Measurements from ENCODE around the gene RAB17.
"Not testable (repeated sequence)": the region's sequence is repeated elsewhere in the genome, so short reads cannot be mapped to it uniquely, and the experiment has no call there.

The RAB17 gene

DNA sequence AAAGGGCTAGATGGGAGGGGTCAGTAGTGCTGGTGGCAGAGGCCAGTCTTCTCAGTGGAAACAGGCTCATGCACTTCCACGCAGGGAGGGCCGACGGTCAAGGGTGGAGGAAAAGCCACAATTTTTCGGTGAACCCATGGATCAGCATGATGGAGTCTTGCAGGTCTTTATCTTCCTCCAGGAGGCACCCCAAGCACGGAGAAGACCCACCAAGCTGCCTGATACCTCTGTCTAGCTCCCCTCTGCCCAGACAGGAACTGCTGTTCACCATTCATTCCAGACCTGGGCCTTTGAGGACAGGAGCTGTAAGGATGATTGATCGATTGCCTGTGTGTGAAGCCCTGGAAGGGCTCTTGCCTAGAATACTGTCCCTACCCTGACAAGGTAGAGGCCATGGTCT is 34.0 kb upstream of the RAB17 start:
- DNase-seq (ENCODE audit: low read depth, low spot score): no peak

DNA sequence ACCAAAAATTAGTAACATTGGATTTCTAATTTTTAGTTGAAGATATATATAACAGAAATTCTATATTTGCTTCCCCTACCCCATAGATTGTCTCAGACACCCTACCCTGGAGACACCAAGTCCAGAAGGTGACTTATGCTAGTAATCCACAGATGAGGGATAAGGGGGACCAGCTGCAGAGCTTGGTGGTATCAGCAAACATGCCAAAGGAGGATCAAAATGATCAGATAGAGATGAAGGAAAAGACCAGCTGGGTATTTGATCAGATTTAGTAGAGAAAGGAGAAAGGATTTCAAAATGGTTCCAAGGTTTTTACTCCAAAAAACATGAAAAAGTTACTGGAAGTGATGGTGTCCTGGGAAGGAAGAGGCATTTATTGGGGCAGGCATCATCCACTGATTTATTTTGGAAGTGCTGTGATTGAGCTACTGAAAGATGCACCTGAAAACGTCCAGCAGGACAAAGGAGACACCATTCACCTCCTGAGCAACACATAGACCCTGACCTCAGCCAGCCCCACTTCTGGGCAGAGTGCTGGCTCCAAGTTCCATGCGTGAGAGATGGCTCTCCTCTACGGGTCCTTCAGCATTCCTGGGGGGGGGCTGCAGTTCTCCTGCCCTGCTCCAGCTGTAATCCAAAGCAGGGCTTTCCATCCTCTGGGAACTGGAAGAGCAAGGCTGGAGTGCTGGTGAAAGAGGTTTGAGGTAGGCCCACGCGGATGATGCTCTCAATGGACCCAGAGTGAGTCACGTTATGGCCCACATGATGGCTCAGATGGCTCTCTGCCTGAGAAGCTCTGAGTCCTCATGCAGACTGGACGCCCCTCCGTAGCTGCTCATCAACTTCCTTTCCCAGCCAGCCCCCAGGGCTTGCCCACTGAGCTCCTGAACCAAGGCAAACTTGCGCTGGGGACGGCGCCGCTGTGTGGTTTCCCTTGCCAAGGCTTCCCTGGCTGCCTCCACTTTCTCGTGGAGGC is 33.2 kb upstream of the RAB17 start:
- DNase-seq (ENCODE audit: low read depth, low spot score): no peak

DNA sequence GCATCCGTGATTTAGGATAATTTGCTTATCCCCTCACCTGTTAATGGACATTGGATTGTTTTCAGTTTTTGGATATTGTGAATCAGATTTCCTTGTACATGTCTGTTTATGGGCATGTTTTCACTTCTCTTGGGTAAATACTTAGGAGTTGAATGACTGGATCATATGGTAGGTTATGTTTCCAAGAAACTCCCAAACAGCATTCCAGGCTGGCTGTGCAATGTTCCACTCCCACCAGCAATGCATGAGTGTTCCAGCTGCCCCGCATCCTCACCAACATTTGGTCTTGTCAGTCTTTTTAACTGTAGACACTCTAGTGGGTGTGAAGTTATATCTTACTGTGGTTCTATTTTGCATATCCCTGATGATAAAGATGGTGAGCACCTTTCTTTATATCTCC is 27.9 kb upstream of the RAB17 start:
- DNase-seq (ENCODE audit: low read depth, low spot score): no peak

DNA sequence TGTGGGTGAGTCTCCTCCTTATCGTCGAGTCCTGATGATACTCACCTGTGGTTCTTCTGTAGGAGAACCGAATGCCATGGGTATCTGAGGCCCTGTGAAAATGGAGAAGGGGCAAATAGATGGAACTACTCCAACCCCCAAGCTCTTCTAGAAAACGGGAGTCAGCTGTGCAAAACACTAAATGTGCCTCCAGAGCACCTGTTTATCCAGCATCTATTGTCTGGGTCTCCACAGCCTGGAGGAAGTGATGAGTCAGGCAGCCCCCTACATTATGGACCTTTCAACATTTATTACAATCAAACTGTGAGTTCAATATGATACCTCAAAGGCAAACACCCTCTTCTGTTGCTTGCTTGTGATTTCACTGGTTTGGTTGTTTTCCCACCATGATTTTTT is 27.1 kb upstream of the RAB17 start:
- no peak for DNase-seq (ENCODE audit: low read depth, low spot score)

DNA sequence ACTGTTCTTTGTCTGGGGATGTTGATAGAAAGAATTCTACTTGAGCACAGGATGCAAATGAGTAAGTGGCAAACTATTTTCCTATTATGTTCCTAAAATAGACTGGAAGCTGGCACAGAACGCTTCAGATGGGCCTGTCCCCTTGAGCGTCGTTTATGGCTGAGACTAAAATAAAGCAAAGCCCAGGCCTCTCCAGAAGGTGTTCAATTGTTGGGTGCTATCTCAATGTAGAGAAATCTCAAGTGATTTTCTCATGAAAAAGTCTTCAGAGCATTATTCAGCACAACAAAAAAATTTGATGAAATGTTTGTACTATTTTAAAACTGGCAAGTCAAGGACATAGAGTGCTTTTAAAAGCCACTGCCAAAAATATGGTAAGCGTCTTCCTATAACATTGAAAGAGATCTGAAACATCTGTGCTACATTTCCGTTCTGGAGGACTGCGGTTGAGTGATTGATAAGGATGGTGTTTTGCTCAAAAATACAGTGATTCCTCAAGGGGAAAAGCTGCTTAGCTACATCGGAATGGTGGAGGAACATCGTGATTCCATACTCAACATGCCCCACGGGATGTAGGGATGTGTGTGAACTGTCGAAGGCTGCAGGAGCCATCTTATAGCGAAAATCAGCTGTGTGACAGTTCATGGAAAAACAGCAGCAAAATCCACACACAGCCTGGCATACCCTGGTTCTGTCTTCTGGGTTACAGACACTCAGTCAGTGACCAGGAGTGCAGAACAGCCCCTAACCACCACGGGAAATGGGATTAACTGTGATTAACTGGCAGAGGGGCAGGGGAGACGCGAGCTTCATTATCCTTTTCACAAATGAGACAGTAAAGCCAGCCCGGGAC is 26.4 kb upstream of the RAB17 start:
- no peak for DNase-seq (ENCODE audit: low read depth, low spot score)

DNA sequence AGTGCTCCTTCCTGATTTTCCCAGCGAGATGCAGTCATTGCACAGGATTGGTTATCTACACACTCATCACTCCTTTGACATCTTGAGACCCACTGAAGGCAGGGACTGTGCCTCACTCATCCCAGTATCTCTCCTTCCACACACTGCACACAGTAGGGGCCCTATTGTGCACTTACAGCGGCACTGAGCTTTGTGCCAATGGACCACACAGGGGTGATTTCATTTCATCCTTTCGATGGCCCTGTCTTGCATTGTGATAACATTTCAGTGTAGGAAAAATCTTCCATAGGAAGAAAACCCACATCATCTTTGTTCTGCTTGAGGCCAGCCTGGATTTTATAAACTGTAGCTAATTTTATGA is 25.8 kb upstream of the RAB17 start:
- no peak for DNase-seq (ENCODE audit: low read depth, low spot score)

DNA sequence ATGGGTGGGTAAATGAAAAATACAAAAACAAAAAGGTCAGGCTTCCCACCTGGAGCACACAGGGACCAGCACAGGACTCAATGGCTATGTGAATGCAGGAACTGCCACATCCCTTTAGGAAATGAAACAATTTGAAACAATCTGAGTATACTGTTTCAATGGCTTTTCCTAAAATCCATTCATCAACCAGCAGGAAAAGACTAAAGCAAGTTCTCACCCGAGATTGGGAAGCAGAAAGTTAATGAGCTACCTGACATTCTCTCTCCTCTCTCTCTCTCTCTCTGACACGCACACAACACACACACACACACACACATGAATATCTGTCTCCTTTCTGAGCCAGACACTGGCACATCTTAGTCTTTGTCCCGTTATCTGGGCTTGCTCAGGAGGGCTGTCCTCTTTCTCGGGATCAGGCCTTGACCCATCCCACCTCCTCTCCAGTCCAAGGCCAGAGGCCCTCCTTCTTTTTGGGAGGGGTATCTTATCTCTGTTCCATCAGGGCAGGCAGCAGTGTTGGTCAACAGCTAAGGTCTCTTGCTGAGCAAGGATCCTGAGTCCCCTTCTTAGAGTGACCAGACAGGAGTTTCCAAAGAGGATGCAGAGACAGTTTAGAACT is 25.2 kb upstream of the RAB17 start:
- no peak for DNase-seq (ENCODE audit: low read depth, low spot score)

DNA sequence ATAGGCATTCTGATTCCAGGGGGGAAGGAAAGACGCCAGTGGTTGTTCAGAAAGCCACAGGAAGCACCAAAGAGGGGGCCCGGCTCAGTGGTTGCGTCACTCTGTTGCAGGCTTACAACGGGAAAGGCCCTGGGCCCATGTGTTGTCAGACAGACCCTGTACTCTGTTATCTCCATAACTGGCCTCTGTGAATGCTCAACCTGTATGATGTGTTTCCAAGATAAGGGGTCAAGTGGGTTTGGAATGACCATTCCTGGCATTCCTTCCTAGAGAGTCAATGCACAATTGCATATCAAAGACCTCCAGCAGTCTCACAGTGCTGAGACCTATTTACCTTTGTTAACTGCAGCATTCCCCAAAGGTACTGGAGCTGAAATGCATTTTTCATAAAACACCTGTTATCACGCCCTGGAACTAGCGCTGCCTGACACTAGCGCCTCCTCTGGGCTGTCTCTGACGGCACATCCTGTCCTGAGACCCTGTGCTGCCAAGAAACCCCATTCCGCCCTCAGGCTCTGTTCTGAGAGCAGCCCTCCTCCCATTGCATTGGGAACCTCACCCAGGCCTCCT is 23.7 kb upstream of the RAB17 start:
- DNase-seq (ENCODE audit: low read depth, low spot score): no peak

DNA sequence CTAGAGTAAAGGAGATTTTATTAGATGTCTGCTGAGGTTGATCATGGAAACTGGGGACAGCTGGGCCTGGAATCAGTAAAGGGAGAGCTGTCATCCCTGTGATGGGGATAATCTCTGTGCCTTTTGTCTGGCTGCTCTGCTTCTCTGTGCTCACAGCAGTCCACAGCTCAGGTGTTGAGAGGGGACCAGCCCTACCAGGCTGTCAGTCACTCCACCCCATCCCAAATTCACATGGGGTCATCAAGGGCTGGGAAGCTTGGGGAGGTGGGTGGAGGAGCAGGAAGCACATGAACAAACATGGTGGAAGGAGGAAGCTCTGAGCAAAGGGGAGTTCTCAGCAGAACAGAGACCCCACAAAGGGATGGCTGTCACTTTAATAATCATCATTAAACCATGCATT is 23.1 kb upstream of the RAB17 start:
- DNase-seq (ENCODE audit: low read depth, low spot score): no peak

DNA sequence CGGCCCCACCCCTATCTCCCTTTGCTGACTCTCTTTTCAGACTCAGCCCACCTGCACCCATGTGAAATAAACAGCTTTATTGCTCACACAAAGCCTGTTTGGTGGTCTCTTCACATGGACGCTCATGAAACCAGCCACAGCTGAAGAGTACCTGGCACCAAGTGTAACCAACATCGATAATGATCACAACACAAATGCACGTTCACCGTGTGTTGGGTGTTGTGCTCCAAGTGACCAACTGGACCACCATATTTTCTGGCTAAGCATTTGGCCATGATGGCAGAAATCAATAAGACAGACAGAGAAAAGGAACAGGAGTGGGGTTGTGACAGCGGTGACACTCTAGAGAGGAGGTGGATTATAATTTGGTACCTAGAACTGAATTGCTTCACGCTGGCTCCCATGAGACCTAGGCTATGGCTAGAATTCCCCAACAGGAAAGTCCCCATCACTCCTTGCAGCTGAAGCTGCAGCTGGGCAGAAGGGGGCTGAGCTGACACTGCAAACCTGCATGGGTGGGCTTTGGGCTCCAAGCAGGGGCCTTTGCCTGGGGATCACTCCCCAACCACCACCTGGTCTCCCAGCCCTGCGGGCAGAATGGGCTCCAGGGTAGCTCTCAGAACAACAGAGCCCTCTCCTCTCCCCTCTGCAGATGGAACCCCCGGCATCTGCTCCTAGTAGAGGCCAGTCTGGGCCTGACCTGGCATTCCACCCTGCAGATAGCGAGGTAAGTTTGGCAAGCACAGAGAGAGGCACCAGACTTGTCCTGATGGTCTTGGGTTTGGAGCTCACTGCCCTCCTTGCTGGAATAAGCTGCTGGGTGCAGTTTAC is 22.2 kb upstream of the RAB17 start:
- DNase-seq (ENCODE audit: low read depth, low spot score): no peak

DNA sequence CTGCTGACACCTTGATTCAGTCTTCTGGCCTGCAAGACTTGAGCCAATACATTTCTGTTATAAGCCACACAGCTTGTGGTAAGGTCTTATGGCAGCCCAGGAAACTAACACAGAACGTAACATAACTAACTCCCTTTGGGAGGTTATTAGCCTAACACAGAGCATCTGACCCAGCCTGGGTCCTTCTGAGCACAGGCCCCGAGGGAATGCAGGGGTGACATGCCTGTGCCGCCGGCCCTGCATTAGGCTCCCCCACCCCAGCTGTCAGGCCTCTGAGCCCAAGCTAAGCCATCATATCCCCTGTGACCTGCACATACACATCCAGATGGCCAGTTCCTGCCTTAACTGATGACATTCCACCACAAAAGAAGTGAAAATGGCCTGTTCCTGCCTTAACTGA is 16.0 kb upstream of the RAB17 start:
- DNase-seq (ENCODE audit: low read depth, low spot score): not testable (repeated sequence)

DNA sequence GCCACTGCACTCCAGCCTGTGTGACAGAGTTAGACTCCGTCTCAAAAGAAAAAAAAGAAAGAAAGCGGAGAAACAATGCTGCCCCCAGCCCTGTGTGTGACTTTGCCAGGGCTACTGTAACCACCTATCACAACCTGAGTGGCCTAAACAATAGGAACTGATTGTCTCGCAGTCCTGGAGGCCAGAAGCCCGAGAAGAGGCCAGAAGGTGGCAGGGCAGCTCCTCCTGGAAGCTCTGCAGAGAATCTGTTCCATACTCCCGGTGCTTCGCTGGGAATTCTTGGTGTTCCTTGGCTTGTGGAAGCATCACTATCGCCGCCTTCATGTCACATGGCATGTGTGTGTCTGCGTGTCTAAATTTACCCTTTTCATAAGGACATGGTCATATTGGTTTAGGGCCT is 14.4 kb upstream of the RAB17 start:
- DNase-seq (ENCODE audit: low read depth, low spot score): no peak

DNA sequence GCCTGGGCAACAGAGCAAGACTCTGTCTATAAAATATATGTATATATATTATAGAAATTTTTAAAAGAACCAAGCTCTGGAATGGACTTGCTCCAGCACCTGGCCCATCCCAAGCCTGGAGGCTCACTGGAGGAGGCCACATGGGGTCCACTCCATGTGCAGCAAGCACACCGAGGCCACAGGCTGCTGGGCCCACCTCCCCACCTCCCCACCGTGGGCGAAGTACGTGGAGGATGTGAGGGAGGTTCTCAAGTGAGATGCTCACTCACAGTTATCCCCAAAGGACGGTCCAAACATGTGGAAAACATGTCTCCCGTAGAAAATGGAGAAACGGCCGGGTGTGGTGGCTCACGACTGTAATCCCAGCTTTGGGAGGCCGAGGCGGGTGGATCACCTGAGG is 13.9 kb upstream of the RAB17 start:
- no peak for DNase-seq (ENCODE audit: low read depth, low spot score)

DNA sequence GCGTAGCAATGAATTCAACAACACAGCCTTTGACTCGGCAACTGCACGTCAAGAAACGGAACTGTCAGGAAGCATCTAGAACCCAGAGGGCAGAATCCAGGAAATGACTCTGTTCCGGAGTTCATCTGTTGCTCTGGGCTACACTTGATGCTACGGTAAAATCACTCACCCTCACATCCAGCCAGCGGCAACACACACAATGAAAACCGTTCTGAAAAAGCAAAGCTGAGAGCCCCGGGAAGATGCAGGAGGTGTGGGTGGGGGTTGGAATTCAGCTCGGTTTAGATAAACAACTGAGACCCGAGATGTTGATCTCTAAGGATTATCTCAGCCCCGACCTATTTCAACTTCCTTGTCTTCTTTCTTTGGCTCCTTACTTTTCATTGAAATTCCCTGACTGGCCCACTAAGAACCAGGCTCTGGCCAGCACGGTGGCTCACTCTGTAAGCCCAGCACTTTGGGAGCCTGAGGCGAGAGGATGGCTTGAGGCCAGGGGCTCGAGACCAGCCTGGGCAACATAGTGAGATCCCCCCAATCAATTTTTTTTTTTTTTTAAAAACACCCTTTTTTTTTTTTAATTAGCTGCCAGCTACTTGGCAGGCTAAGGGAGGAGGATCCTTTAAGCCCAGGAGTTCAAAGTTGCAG is 13.3 kb upstream of the RAB17 start:
- DNase-seq (ENCODE audit: low read depth, low spot score): peak; percentile 26

DNA sequence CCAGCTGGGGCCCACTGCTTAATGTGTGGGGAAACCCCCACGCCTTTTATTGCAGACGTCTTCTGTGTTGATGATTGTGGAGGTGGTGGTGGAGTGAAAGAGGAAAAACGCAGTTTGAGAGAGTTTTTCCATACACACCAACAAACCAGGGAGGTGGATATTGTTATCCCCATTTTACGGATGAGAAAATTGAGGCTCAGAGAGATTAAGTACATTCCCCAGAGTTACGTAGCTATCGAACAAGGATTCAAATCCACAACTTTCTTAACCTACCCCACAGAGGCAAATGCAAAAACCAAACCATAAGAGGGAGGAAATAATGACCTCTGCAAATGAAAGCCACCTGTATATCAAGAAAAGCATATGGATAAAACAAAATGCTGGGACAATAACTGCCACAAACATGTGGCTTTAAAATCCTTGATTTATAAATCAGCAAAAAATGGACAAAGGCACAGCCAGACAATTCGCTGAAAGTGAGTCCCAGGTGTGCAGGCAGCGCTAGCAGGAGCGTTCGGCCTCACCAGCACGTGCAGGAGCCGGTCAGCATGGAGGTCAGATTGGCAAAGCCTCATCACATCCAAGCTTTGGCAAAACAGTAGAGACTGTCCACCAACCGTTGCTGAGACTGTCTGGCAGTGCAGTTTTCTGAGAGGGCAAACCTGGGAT is 12.6 kb upstream of the RAB17 start:
- DNase-seq (ENCODE audit: low read depth, low spot score): no peak

DNA sequence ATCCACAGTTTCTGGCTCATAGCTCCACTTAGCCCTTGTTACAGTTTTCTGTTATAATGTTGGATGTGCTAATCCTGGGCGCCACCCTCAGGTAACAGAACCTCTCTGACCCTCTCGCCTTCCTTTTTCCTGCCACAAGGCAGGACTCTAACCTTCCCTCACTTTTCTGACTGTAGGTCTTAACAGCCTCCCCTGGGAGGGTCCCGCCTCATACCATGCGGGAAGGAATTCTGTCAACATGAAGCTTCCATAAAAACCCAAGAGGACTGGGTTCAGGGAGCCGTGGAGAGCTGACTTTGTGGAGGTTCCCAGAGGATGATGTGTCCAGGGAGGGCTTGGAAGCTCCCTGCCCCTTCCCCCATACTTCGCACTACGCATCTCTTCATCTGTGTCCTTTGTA is 11.9 kb upstream of the RAB17 start:
- DNase-seq (ENCODE audit: low read depth, low spot score): no peak

DNA sequence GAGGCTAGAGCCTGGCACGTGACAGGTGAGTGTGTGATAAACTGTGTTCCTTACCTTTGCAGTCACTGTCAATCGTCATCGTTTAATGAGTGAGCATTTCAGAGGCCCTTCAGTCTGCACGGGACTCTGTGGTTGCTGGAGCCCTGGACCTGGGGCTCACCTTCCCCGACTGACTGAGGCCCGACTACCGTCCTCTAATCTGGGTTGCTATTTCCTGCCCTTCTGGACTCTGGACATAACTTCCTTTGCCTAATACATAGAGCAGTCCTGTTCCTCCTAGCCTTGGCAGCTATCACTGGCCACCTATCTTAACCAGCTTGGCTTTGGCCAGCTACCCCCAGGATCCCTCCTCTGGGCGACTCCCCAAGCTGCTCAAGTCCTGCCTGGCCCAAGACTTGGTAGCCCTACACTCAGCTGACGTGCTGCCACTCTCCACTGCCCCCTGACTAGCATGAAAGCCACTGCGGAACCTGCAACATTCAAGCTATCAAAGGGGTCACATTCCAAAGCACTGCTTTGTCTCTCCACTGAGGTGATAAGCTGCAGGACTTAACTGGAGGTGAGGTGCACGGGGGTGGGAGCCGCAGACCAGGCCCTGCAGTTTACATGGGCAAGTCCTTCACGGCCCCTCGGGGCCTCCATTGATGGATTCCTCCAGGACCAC is 11.1 kb upstream of the RAB17 start:
- no peak for DNase-seq (ENCODE audit: low read depth, low spot score)

DNA sequence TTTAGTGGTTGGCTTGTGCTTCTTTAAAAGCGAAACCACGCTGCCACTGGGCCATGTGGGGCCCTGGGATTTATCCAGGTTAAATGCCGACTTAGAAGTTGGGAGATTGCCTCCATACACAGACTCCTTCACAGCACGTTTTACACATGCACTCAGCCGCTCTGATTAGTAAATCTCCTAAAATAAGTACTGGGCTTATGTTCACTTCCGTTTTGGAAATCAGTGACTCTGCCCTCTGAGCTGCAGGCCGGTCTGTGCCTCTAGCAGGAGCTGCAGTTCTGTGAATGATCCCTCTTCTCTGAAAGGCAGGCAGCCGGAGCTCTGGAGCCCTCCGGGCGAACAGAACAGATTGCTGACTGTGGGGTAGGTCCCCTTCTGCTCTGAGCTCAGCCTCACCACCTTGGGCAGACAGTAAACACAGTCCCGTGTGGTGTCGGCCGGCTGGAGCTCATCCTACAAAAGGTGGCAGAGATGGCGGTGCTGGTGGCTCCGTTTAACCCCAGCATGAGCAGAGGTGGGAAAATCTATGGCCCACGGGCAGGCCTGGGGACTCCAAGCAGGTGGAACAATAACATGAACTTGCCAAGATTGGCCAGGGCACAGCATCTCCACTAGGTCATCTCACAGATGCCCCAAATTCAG is 9.8 kb upstream of the RAB17 start:
- DNase-seq (ENCODE audit: low read depth, low spot score): no peak

Data from activated CD4-positive, CD25-positive, alpha-beta regulatory T cell treated with anti-CD3 and anti-CD28 coated beads, Interleukin-2, amount 50 U/mL, for 16 hours (primary cell).